Measurements from ENCODE around the gene PFDN5.

PFDN5 gene

GRCh38 chr12:53274445-53274844 is 20.9 kb upstream of the PFDN5 start:
- FAIRE-seq (no peak), DNase-seq (ENCODE audit: insufficient read length, low spot score) (no peak)
- no peak for TF ChIP-seq CTCF (IDR thresholded peaks at IDR 0.05; ENCODE audit: insufficient read depth, missing control alignments)

GRCh38 chr12:53276511-53276910 is 18.8 kb upstream of the PFDN5 start:
- TF ChIP-seq CTCF (IDR thresholded peaks at IDR 0.05; ENCODE audit: insufficient read depth, missing control alignments): no peak
- FAIRE-seq (no peak), DNase-seq (ENCODE audit: insufficient read length, low spot score) (no peak)

GRCh38 chr12:53277981-53278380 is 17.4 kb upstream of the PFDN5 start:
- FAIRE-seq (no peak), DNase-seq (ENCODE audit: insufficient read length, low spot score) (no peak)
- no peak for TF ChIP-seq CTCF (IDR thresholded peaks at IDR 0.05; ENCODE audit: insufficient read depth, missing control alignments)

GRCh38 chr12:53279283-53279869 is 16.0 kb upstream of the PFDN5 start:
- DNase-seq (ENCODE audit: insufficient read length, low spot score) (no peak), FAIRE-seq (no peak)
- TF ChIP-seq CTCF (IDR thresholded peaks at IDR 0.05; ENCODE audit: insufficient read depth, missing control alignments): no peak

- no peak for TF ChIP-seq CTCF (IDR thresholded peaks at IDR 0.05; ENCODE audit: insufficient read depth, missing control alignments)
- FAIRE-seq (no peak), DNase-seq (ENCODE audit: insufficient read length, low spot score) (no peak)
These were observed 15.3 kb upstream of the PFDN5 start for GRCh38 chr12:53279888-53280498.

GRCh38 chr12:53286448-53286847 is 8.9 kb upstream of the PFDN5 start:
- FAIRE-seq (no peak), DNase-seq (ENCODE audit: insufficient read length, low spot score) (no peak)
- no peak for TF ChIP-seq CTCF (IDR thresholded peaks at IDR 0.05; ENCODE audit: insufficient read depth, missing control alignments)

- DNase-seq (ENCODE audit: insufficient read length, low spot score) (peak; percentile 68), FAIRE-seq (no peak)
- TF ChIP-seq CTCF (IDR thresholded peaks at IDR 0.05; ENCODE audit: insufficient read depth, missing control alignments): peak; percentile 66
These were observed 7.6 kb upstream of the PFDN5 start for GRCh38 chr12:53287741-53288216.

Measured in D721Med (cell line).